ENCODE data around the gene ARHGAP10.
A peak's percentile ranks its signal among the peaks of the same experiment; 100 is the strongest.

The ARHGAP10 gene

GRCh38 chr4:147860960-147861359 is 129.1 kb downstream of the ARHGAP10 start:
- Histone ChIP-seq H3K4me3 (ENCODE audit: low read length in 2 of 2) (no peak overlapping the region), H3K23ac (ENCODE audit: low read depth, low read length, poor library complexity) (no peak overlapping the region), H2BK120ac (ENCODE audit: low read depth, low read length) (no peak overlapping the region), H3K4ac (ENCODE audit: low read length) (no peak overlapping the region), H3K9ac (ENCODE audit: low read depth, low read length, poor library complexity) (no peak overlapping the region), H2BK12ac (ENCODE audit: low read length) (no peak overlapping the region), H3K36me3 (replicated peaks in 1 of 2; ENCODE audit: control insufficient read depth in 2 of 2, insufficient read depth in 2 of 2, low read length in 2 of 2) (no peaks in the 10 kb centered on the region), H2BK5ac (ENCODE audit: low read length) (no peak overlapping the region), H2BK15ac (ENCODE audit: low read length) (no peak overlapping the region), H3K79me1 (ENCODE audit: low read depth, low read length) (no peaks in the 10 kb centered on the region), H4K8ac (ENCODE audit: low read depth, low read length) (no peak overlapping the region), H2AK5ac (ENCODE audit: low read depth, low read length) (no peak overlapping the region), H3K27me3 (ENCODE audit: control insufficient read depth in 3 of 3, insufficient read depth in 3 of 3, low read depth in 1 of 3, low read length in 3 of 3) (no peaks in the 10 kb centered on the region), H3K27ac (replicated peaks; ENCODE audit: low read length) (no peak overlapping the region), H3K14ac (ENCODE audit: low read length) (peak overlapping the region; percentile 97), H3K9me3 (replicated peaks in 1 of 2; ENCODE audit: control insufficient read depth in 2 of 2, insufficient read depth in 1 of 2, low read depth in 1 of 2, low read length in 2 of 2) (peaks cover 0 to 1% of the 10 kb centered on the region in 2 donors), H2AFZ (ENCODE audit: low read length) (no peak overlapping the region), H3K4me2 (ENCODE audit: insufficient read depth, low read length, poor library complexity, severe bottlenecking) (no peak overlapping the region), H3K18ac (ENCODE audit: low read length) (peak overlapping the region; percentile 57), H4K91ac (ENCODE audit: low read depth, low read length, poor library complexity) (no peak overlapping the region), H3K4me1 (ENCODE audit: control insufficient read depth in 2 of 2, insufficient read depth in 1 of 2, low read depth in 1 of 2, low read length in 2 of 2) (no peaks in the 10 kb centered on the region)
- no peak for DNase-seq (ENCODE audit: low spot score)
- no CpG with 5 or more reads among the region's 15 CpGs for WGBS, 2 donors (ENCODE audit: extremely low coverage in 2 of 2, insufficient read length in 2 of 2, insufficient replicate concordance in 1 of 2)

- Histone ChIP-seq H2BK5ac (ENCODE audit: low read length) (no peak overlapping the region), H3K9me3 (replicated peaks in 1 of 2; ENCODE audit: control insufficient read depth in 2 of 2, insufficient read depth in 1 of 2, low read depth in 1 of 2, low read length in 2 of 2) (peaks cover 0 to 1% of the 10 kb centered on the region in 2 donors), H3K18ac (ENCODE audit: low read length) (peak overlapping the region; percentile 60), H3K36me3 (replicated peaks in 1 of 2; ENCODE audit: control insufficient read depth in 2 of 2, insufficient read depth in 2 of 2, low read length in 2 of 2) (no peaks in the 10 kb centered on the region), H3K4ac (ENCODE audit: low read length) (no peak overlapping the region), H4K91ac (ENCODE audit: low read depth, low read length, poor library complexity) (no peak overlapping the region), H3K4me3 (ENCODE audit: low read length in 2 of 2) (no peak overlapping the region), H2BK15ac (ENCODE audit: low read length) (no peak overlapping the region), H2AK5ac (ENCODE audit: low read depth, low read length) (peak overlapping the region; percentile 69), H2BK120ac (ENCODE audit: low read depth, low read length) (no peak overlapping the region), H3K4me2 (ENCODE audit: insufficient read depth, low read length, poor library complexity, severe bottlenecking) (no peak overlapping the region), H2BK12ac (ENCODE audit: low read length) (no peak overlapping the region), H3K4me1 (ENCODE audit: control insufficient read depth in 2 of 2, insufficient read depth in 1 of 2, low read depth in 1 of 2, low read length in 2 of 2) (no peaks in the 10 kb centered on the region), H2AFZ (ENCODE audit: low read length) (no peak overlapping the region), H3K27ac (replicated peaks; ENCODE audit: low read length) (no peak overlapping the region), H3K23ac (ENCODE audit: low read depth, low read length, poor library complexity) (no peak overlapping the region), H3K79me1 (ENCODE audit: low read depth, low read length) (no peaks in the 10 kb centered on the region), H3K27me3 (ENCODE audit: control insufficient read depth in 3 of 3, insufficient read depth in 3 of 3, low read depth in 1 of 3, low read length in 3 of 3) (no peaks in the 10 kb centered on the region), H3K9ac (ENCODE audit: low read depth, low read length, poor library complexity) (no peak overlapping the region), H3K14ac (ENCODE audit: low read length) (no peak overlapping the region), H4K8ac (ENCODE audit: low read depth, low read length) (no peak overlapping the region)
- DNase-seq (ENCODE audit: low spot score), result no peak
- WGBS, 2 donors (ENCODE audit: extremely low coverage in 2 of 2, insufficient read length in 2 of 2, insufficient replicate concordance in 1 of 2), result no CpG with 5 or more reads among the region's 15 CpGs
Measured at GRCh38 chr4:147862043-147862692, 130.3 kb downstream of the ARHGAP10 start.

GRCh38 chr4:147863111-147863747 is 131.3 kb downstream of the ARHGAP10 start:
- H2BK15ac ChIP-seq (ENCODE audit: low read length), result no peak overlapping the region
- no peak overlapping the region for H3K27ac ChIP-seq (replicated peaks; ENCODE audit: low read length)
- peaks cover 0 to 1% of the 10 kb centered on the region in 2 donors for H3K9me3 ChIP-seq (replicated peaks in 1 of 2; ENCODE audit: control insufficient read depth in 2 of 2, insufficient read depth in 1 of 2, low read depth in 1 of 2, low read length in 2 of 2)
- no peaks in the 10 kb centered on the region for H3K36me3 ChIP-seq (replicated peaks in 1 of 2; ENCODE audit: control insufficient read depth in 2 of 2, insufficient read depth in 2 of 2, low read length in 2 of 2)
- H2BK5ac ChIP-seq (ENCODE audit: low read length), result no peak overlapping the region
- no peak overlapping the region for H2AK5ac ChIP-seq (ENCODE audit: low read depth, low read length)
- no peak overlapping the region for H3K23ac ChIP-seq (ENCODE audit: low read depth, low read length, poor library complexity)
- H4K91ac ChIP-seq (ENCODE audit: low read depth, low read length, poor library complexity), result no peak overlapping the region
- H2BK12ac ChIP-seq (ENCODE audit: low read length), result no peak overlapping the region
- WGBS, 2 donors (ENCODE audit: extremely low coverage in 2 of 2, insufficient read length in 2 of 2, insufficient replicate concordance in 1 of 2), result no CpG with 5 or more reads among the region's 3 CpGs
- no peak overlapping the region for H3K4ac ChIP-seq (ENCODE audit: low read length)
- no peak overlapping the region for H3K14ac ChIP-seq (ENCODE audit: low read length)
- no peak overlapping the region for H2AFZ ChIP-seq (ENCODE audit: low read length)
- no peaks in the 10 kb centered on the region for H3K27me3 ChIP-seq (ENCODE audit: control insufficient read depth in 3 of 3, insufficient read depth in 3 of 3, low read depth in 1 of 3, low read length in 3 of 3)
- no peak overlapping the region for H3K9ac ChIP-seq (ENCODE audit: low read depth, low read length, poor library complexity)
- no peak overlapping the region for H3K18ac ChIP-seq (ENCODE audit: low read length)
- no peak overlapping the region for H3K4me2 ChIP-seq (ENCODE audit: insufficient read depth, low read length, poor library complexity, severe bottlenecking)
- no peak for DNase-seq (ENCODE audit: low spot score)
- H4K8ac ChIP-seq (ENCODE audit: low read depth, low read length), result no peak overlapping the region
- no peak overlapping the region for H3K4me3 ChIP-seq (ENCODE audit: low read length in 2 of 2)
- no peaks in the 10 kb centered on the region for H3K4me1 ChIP-seq (ENCODE audit: control insufficient read depth in 2 of 2, insufficient read depth in 1 of 2, low read depth in 1 of 2, low read length in 2 of 2)
- H3K79me1 ChIP-seq (ENCODE audit: low read depth, low read length), result no peaks in the 10 kb centered on the region
- no peak overlapping the region for H2BK120ac ChIP-seq (ENCODE audit: low read depth, low read length)

GRCh38 chr4:147863808-147864472 is 132.1 kb downstream of the ARHGAP10 start:
- H3K23ac ChIP-seq (ENCODE audit: low read depth, low read length, poor library complexity), result no peak overlapping the region
- no peak overlapping the region for H3K4me3 ChIP-seq (ENCODE audit: low read length in 2 of 2)
- H3K4me2 ChIP-seq (ENCODE audit: insufficient read depth, low read length, poor library complexity, severe bottlenecking), result no peak overlapping the region
- no peak overlapping the region for H3K9ac ChIP-seq (ENCODE audit: low read depth, low read length, poor library complexity)
- no peak overlapping the region for H3K14ac ChIP-seq (ENCODE audit: low read length)
- no peak overlapping the region for H2BK5ac ChIP-seq (ENCODE audit: low read length)
- no peak overlapping the region for H2BK12ac ChIP-seq (ENCODE audit: low read length)
- WGBS, 2 donors (ENCODE audit: extremely low coverage in 2 of 2, insufficient read length in 2 of 2, insufficient replicate concordance in 1 of 2), result no CpG with 5 or more reads among the region's 10 CpGs
- H3K4me1 ChIP-seq (ENCODE audit: control insufficient read depth in 2 of 2, insufficient read depth in 1 of 2, low read depth in 1 of 2, low read length in 2 of 2), result no peaks in the 10 kb centered on the region
- H2BK15ac ChIP-seq (ENCODE audit: low read length), result no peak overlapping the region
- no peak overlapping the region for H4K8ac ChIP-seq (ENCODE audit: low read depth, low read length)
- H3K18ac ChIP-seq (ENCODE audit: low read length), result no peak overlapping the region
- no peaks in the 10 kb centered on the region for H3K27me3 ChIP-seq (ENCODE audit: control insufficient read depth in 3 of 3, insufficient read depth in 3 of 3, low read depth in 1 of 3, low read length in 3 of 3)
- DNase-seq (ENCODE audit: low spot score), result no peak
- H2AK5ac ChIP-seq (ENCODE audit: low read depth, low read length), result no peak overlapping the region
- no peak overlapping the region for H2BK120ac ChIP-seq (ENCODE audit: low read depth, low read length)
- no peak overlapping the region for H2AFZ ChIP-seq (ENCODE audit: low read length)
- no peak overlapping the region for H3K4ac ChIP-seq (ENCODE audit: low read length)
- H3K79me1 ChIP-seq (ENCODE audit: low read depth, low read length), result no peaks in the 10 kb centered on the region
- no peaks in the 10 kb centered on the region for H3K36me3 ChIP-seq (replicated peaks in 1 of 2; ENCODE audit: control insufficient read depth in 2 of 2, insufficient read depth in 2 of 2, low read length in 2 of 2)
- H3K9me3 ChIP-seq (replicated peaks in 1 of 2; ENCODE audit: control insufficient read depth in 2 of 2, insufficient read depth in 1 of 2, low read depth in 1 of 2, low read length in 2 of 2), result peaks cover 0 to 1% of the 10 kb centered on the region in 2 donors
- no peak overlapping the region for H3K27ac ChIP-seq (replicated peaks; ENCODE audit: low read length)
- H4K91ac ChIP-seq (ENCODE audit: low read depth, low read length, poor library complexity), result no peak overlapping the region
